ENCODE measurements around the gene STON2. TPM values are rescaled to one million over a fixed set of nuclear protein-coding genes. Genes with fewer than 3 reads are reported as not detected.

The STON2 gene
- polyA plus RNA-seq, 2 donors, result 8.5 to 20.4 TPM

DNA sequence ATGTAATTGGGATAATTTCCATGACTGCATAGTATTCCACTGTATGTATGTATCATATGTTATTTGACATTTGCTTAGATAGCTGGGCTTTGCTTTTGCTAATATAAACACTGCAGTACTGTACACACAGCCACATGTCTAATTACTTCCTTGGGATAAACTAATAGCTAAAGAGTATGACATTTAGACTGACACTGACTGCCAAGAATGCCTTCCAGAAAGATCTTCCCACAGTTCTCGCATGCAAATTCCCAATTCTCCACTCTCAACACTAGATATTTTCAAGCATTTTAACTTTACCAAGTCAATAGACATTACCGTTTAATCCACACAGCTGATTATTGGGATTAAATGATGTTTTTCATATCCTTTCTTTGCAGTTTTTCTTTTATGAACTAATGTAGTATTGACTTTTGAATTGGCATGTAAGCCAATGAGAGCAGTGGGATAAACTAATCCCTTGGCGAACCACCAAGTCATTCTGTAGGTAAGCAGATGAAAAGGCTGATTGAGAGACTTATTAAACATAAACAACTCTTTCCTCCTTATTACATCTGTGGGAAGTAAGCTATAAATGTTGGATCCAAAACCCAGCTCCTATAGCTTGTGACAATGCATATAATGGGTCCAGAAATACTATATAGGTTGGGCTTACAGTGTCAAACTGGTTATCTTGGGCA lies 55.5 kb downstream of the STON2 start:
- no peak overlapping the region for H3K27ac ChIP-seq (ENCODE audit: low read depth in 2 of 2, low read length in 1 of 2)
- H3K36me3 ChIP-seq (ENCODE audit: control insufficient read depth in 2 of 2, insufficient read depth in 2 of 2, low read length in 1 of 2), result no peaks in the 10 kb centered on the region
- WGBS, 2 donors, result 46 to 65% methylated on average over 3 of the region's 3 CpGs
- no peaks in the 10 kb centered on the region for H3K9me3 ChIP-seq (ENCODE audit: control insufficient read depth in 2 of 2, insufficient read depth in 1 of 2, low read depth in 1 of 2, low read length in 1 of 2)
- H3K4me3 ChIP-seq (ENCODE audit: low read depth in 1 of 2, low read length in 2 of 2), result no peak overlapping the region
- H3K27me3 ChIP-seq (ENCODE audit: control insufficient read depth in 1 of 2, insufficient read depth in 2 of 2, low read length in 2 of 2), result no peaks in the 10 kb centered on the region
- no peaks in the 10 kb centered on the region for H3K4me1 ChIP-seq (ENCODE audit: control insufficient read depth in 2 of 2, insufficient read depth in 2 of 2, low read length in 1 of 2)

DNA sequence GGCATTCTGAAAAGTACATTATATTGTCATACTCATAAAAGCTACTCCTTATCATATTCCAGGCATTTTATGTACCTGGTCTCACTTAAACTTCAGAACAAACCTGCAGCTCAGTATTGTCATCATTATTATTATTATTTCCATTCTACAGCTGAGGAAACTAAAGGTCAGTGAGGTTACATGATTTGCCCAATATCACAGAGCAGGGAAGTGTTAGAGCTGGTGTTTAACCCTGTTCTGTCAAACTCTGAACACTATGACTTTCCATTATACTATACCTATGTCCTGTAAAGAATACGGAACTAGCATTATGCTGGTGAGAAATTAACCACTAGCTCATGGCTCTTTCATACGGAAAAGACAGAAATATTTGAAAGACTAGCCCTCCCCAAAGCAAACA lies 56.4 kb downstream of the STON2 start:
- no peaks in the 10 kb centered on the region for H3K36me3 ChIP-seq (ENCODE audit: control insufficient read depth in 2 of 2, insufficient read depth in 2 of 2, low read length in 1 of 2)
- 82 to 89% methylated on average over 2 of the region's 2 CpGs for WGBS, 2 donors
- no peaks in the 10 kb centered on the region for H3K9me3 ChIP-seq (ENCODE audit: control insufficient read depth in 2 of 2, insufficient read depth in 1 of 2, low read depth in 1 of 2, low read length in 1 of 2)
- H3K4me3 ChIP-seq (ENCODE audit: low read depth in 1 of 2, low read length in 2 of 2), result no peak overlapping the region
- no peak overlapping the region for H3K27ac ChIP-seq (ENCODE audit: low read depth in 2 of 2, low read length in 1 of 2)
- H3K27me3 ChIP-seq (ENCODE audit: control insufficient read depth in 1 of 2, insufficient read depth in 2 of 2, low read length in 2 of 2), result no peaks in the 10 kb centered on the region
- H3K4me1 ChIP-seq (ENCODE audit: control insufficient read depth in 2 of 2, insufficient read depth in 2 of 2, low read length in 1 of 2), result no peaks in the 10 kb centered on the region

DNA sequence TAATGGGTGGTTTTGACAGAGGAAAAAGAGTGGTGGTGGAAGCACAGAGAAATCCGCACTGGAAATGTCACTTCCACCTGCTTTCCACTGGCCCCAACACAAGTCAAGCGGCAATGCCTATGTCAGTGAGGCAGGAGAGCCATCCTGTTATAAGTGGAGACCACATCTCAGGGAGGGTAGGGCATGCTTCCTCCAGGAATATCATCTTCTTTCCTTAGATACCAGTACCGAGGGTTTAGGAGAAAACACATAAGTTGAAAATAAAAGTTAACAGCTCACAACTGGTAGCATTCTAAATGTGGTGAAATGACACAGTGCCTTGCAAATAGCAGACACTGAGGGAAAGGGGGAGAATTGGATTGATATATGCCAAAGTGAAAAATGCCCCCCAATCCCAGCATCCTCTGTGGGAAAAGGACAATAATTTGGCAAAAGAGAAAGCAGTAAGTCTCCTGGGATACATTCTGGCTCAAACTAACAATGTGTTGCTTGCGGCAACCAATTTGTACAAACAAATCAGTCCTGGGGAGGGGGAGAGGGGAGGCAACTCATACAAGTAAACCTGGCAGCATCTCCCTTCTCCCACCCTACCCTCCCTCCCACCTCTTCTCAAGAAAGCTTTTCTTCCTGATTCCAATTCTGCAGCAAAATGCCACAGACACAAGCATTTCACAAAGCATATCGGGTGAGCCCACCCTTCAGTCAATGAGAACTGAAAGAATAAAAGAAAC lies 57.1 kb downstream of the STON2 start:
- no peak overlapping the region for H3K4me3 ChIP-seq (ENCODE audit: low read depth in 1 of 2, low read length in 2 of 2)
- H3K36me3 ChIP-seq (ENCODE audit: control insufficient read depth in 2 of 2, insufficient read depth in 2 of 2, low read length in 1 of 2), result no peaks in the 10 kb centered on the region
- no peak overlapping the region for H3K27ac ChIP-seq (ENCODE audit: low read depth in 2 of 2, low read length in 1 of 2)
- H3K9me3 ChIP-seq (ENCODE audit: control insufficient read depth in 2 of 2, insufficient read depth in 1 of 2, low read depth in 1 of 2, low read length in 1 of 2), result no peaks in the 10 kb centered on the region
- no peaks in the 10 kb centered on the region for H3K4me1 ChIP-seq (ENCODE audit: control insufficient read depth in 2 of 2, insufficient read depth in 2 of 2, low read length in 1 of 2)
- WGBS, 2 donors, result 80% methylated on average over 5 of the region's 5 CpGs
- no peaks in the 10 kb centered on the region for H3K27me3 ChIP-seq (ENCODE audit: control insufficient read depth in 1 of 2, insufficient read depth in 2 of 2, low read length in 2 of 2)

DNA sequence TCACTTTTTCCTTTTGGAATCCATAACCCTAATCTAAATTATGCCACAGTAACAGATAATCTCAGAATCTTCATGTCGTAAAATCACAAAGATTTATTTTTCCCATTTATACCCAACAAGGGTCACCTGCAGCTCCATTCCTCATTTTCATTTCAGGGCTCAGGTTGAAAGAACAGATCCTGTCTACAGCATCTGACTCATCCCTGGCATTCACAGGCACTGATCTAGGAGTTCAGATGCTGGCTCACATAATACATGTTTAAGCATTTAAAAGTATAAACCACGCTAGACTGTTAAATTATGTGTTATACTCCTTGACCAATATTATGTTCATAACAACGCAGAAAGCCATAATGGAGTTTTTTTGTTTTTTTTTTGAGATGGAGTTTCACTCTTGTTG lies 58.3 kb downstream of the STON2 start:
- H3K27ac ChIP-seq (ENCODE audit: low read depth in 2 of 2, low read length in 1 of 2), result no peak overlapping the region
- no peaks in the 10 kb centered on the region for H3K9me3 ChIP-seq (ENCODE audit: control insufficient read depth in 2 of 2, insufficient read depth in 1 of 2, low read depth in 1 of 2, low read length in 1 of 2)
- H3K4me3 ChIP-seq (ENCODE audit: low read depth in 1 of 2, low read length in 2 of 2), result no peak overlapping the region
- 86 to 89% methylated on average over 3 of the region's 3 CpGs for WGBS, 2 donors
- H3K36me3 ChIP-seq (ENCODE audit: control insufficient read depth in 2 of 2, insufficient read depth in 2 of 2, low read length in 1 of 2), result no peaks in the 10 kb centered on the region
- no peaks in the 10 kb centered on the region for H3K27me3 ChIP-seq (ENCODE audit: control insufficient read depth in 1 of 2, insufficient read depth in 2 of 2, low read length in 2 of 2)
- H3K4me1 ChIP-seq (ENCODE audit: control insufficient read depth in 2 of 2, insufficient read depth in 2 of 2, low read length in 1 of 2), result no peaks in the 10 kb centered on the region

DNA sequence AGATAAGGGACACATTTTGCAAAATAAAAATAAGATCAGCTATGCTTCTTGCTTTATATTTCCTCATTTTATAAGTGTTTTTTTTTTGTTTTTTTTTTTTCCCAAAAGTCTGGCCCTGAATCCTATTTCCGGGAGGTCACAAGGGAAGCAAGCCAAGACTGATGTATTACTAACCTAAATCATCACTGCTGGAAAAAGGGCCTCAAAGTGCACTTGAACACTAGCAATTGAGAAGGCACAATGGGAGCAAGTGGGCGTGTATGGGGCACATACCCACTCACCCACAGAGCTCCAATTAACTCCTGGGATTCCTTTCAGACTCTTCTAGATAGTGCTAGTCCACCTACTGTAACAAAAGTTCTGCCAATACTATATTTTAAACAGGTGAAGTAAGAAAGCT lies 58.8 kb downstream of the STON2 start:
- WGBS, 2 donors, result 38 to 54% methylated on average over 2 of the region's 2 CpGs
- Histone ChIP-seq H3K27ac (ENCODE audit: low read depth in 2 of 2, low read length in 1 of 2) (no peak overlapping the region), H3K4me1 (ENCODE audit: control insufficient read depth in 2 of 2, insufficient read depth in 2 of 2, low read length in 1 of 2) (no peaks in the 10 kb centered on the region), H3K4me3 (ENCODE audit: low read depth in 1 of 2, low read length in 2 of 2) (no peak overlapping the region), H3K9me3 (ENCODE audit: control insufficient read depth in 2 of 2, insufficient read depth in 1 of 2, low read depth in 1 of 2, low read length in 1 of 2) (no peaks in the 10 kb centered on the region), H3K36me3 (ENCODE audit: control insufficient read depth in 2 of 2, insufficient read depth in 2 of 2, low read length in 1 of 2) (no peaks in the 10 kb centered on the region), H3K27me3 (ENCODE audit: control insufficient read depth in 1 of 2, insufficient read depth in 2 of 2, low read length in 2 of 2) (no peaks in the 10 kb centered on the region)

DNA sequence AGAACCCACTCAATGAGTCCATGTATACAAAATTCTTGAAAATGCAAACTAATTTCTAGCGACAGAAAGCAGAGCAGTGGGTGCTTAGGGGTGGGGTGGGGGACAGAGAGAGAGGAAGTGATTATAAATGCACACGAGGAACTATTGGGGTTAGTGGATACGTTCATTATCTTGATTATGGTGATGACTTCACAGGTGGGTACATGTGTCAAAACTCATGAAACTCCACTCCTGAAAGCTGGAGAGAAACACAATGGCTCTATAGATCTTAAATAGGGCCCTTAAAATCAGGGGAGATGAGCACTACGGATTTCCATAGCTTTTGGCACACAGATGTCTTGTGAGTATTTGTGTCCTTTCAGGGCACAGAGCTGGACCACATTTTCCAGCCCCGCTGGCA lies 59.9 kb downstream of the STON2 start:
- Histone ChIP-seq H3K9me3 (ENCODE audit: control insufficient read depth in 2 of 2, insufficient read depth in 1 of 2, low read depth in 1 of 2, low read length in 1 of 2) (no peaks in the 10 kb centered on the region), H3K27me3 (ENCODE audit: control insufficient read depth in 1 of 2, insufficient read depth in 2 of 2, low read length in 2 of 2) (no peaks in the 10 kb centered on the region), H3K36me3 (ENCODE audit: control insufficient read depth in 2 of 2, insufficient read depth in 2 of 2, low read length in 1 of 2) (no peaks in the 10 kb centered on the region), H3K4me1 (ENCODE audit: control insufficient read depth in 2 of 2, insufficient read depth in 2 of 2, low read length in 1 of 2) (no peaks in the 10 kb centered on the region), H3K4me3 (ENCODE audit: low read depth in 1 of 2, low read length in 2 of 2) (no peak overlapping the region), H3K27ac (ENCODE audit: low read depth in 2 of 2, low read length in 1 of 2) (no peak overlapping the region)
- 89% methylated on average over 5 of the region's 5 CpGs for WGBS, 2 donors

DNA sequence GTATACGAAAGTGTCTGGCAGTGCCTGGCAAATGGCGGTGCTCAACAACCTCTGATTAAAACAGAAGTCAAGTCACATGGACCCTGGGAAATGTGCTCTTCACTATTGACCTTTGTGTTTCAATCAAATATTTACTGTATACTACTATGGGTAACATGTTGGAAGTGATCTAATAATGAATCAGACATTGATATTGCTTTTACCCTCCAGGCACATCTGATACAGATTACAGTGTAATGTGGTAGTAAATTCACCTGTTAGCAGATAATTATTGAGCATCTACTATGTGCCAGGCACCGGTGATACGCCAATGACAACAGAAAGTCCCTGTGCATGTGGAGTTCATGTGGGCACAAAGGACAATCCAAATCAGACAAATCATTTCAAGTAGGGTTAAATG lies 63.1 kb downstream of the STON2 start:
- Histone ChIP-seq H3K9me3 (ENCODE audit: control insufficient read depth in 2 of 2, insufficient read depth in 1 of 2, low read depth in 1 of 2, low read length in 1 of 2) (no peaks in the 10 kb centered on the region), H3K36me3 (ENCODE audit: control insufficient read depth in 2 of 2, insufficient read depth in 2 of 2, low read length in 1 of 2) (no peaks in the 10 kb centered on the region), H3K4me1 (ENCODE audit: control insufficient read depth in 2 of 2, insufficient read depth in 2 of 2, low read length in 1 of 2) (no peaks in the 10 kb centered on the region), H3K27ac (ENCODE audit: low read depth in 2 of 2, low read length in 1 of 2) (no peak overlapping the region), H3K4me3 (ENCODE audit: low read depth in 1 of 2, low read length in 2 of 2) (no peak overlapping the region), H3K27me3 (ENCODE audit: control insufficient read depth in 1 of 2, insufficient read depth in 2 of 2, low read length in 2 of 2) (no peaks in the 10 kb centered on the region)
- WGBS, 2 donors, result 90 to 94% methylated on average over 4 of the region's 4 CpGs

DNA sequence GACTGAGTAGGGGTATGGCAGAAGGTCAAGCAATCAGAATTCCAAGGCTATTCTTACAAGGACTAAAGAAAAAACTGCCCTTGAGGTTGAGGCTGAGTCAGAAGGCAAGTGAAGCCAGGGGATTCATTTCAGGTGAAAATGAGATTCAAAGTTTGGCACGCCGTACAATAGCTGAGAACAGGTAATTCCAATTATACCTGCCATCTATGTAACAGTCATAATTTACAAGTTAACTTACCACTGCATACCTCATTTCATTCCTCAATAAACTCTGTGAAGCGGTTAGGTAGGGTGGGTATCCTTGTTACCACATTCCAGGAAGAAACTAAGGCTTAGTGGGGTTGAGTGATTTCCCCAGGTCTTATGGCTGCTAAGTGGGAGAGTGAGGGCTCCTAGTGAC lies 64.1 kb downstream of the STON2 start:
- H3K27me3 ChIP-seq (ENCODE audit: control insufficient read depth in 1 of 2, insufficient read depth in 2 of 2, low read length in 2 of 2), result no peaks in the 10 kb centered on the region
- H3K4me1 ChIP-seq (ENCODE audit: control insufficient read depth in 2 of 2, insufficient read depth in 2 of 2, low read length in 1 of 2), result peaks cover 4% of the 10 kb centered on the region in 2 donors
- 59 to 74% methylated on average over 3 of the region's 3 CpGs for WGBS, 2 donors
- H3K27ac ChIP-seq (ENCODE audit: low read depth in 2 of 2, low read length in 1 of 2), result peak overlapping the region in 1 of 2 donors; percentile 27
- H3K9me3 ChIP-seq (ENCODE audit: control insufficient read depth in 2 of 2, insufficient read depth in 1 of 2, low read depth in 1 of 2, low read length in 1 of 2), result no peaks in the 10 kb centered on the region
- H3K36me3 ChIP-seq (ENCODE audit: control insufficient read depth in 2 of 2, insufficient read depth in 2 of 2, low read length in 1 of 2), result no peaks in the 10 kb centered on the region
- H3K4me3 ChIP-seq (ENCODE audit: low read depth in 1 of 2, low read length in 2 of 2), result no peak overlapping the region

DNA sequence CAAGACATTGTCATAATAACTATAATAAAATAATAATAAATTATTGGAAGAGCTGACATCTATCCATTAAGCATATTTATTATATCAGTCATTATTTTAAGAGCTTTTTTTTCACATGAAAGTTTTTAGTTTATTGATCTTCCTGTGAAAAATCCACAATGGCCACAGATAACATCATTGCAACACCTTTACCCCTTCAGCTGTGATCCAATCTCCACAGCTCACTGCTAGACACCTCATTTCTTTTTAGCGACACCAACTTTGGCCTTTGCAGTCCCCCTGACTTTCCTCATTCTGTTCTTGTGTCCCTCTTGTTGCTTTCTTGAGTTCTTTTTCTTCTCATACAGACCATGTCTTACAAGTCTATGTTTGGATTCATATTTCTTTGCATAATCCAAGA lies 67.4 kb downstream of the STON2 start:
- H3K36me3 ChIP-seq (ENCODE audit: control insufficient read depth in 2 of 2, insufficient read depth in 2 of 2, low read length in 1 of 2), result no peaks in the 10 kb centered on the region

More for the DNA sequence above, 67.4 kb downstream of the STON2 start:
- Histone ChIP-seq H3K9me3 (ENCODE audit: control insufficient read depth in 2 of 2, insufficient read depth in 1 of 2, low read depth in 1 of 2, low read length in 1 of 2) (no peaks in the 10 kb centered on the region), H3K4me3 (ENCODE audit: low read depth in 1 of 2, low read length in 2 of 2) (no peak overlapping the region), H3K27ac (ENCODE audit: low read depth in 2 of 2, low read length in 1 of 2) (no peak overlapping the region), H3K4me1 (ENCODE audit: control insufficient read depth in 2 of 2, insufficient read depth in 2 of 2, low read length in 1 of 2) (peaks cover 4% of the 10 kb centered on the region in 2 donors), H3K27me3 (ENCODE audit: control insufficient read depth in 1 of 2, insufficient read depth in 2 of 2, low read length in 2 of 2) (no peaks in the 10 kb centered on the region)
- 78 to 100% methylated on average over 1 of the region's 1 CpG for WGBS, 2 donors
